ENCODE measurements around the gene CFAP69.

- TF ChIP-seq CTCF (IDR thresholded peaks at IDR 0.05; ENCODE audit: poor library complexity, severe bottlenecking) (no peak), RAD21 (conservative IDR thresholded peaks at IDR 0.05) (no peak), EZH2 (IDR thresholded peaks at IDR 0.05; ENCODE audit: borderline replicate concordance, insufficient read depth, low read length, poor library complexity, severe bottlenecking) (no peak), SMC3 (conservative IDR thresholded peaks at IDR 0.05; ENCODE audit: poor library complexity) (no peak), REST (IDR thresholded peaks at IDR 0.05; ENCODE audit: borderline replicate concordance) (no peak), EP300 (conservative IDR thresholded peaks at IDR 0.05; ENCODE audit: poor library complexity, severe bottlenecking) (no peak), POLR2AphosphoS5 (IDR thresholded peaks at IDR 0.05) (no peak), MXI1 (conservative IDR thresholded peaks at IDR 0.05; ENCODE audit: poor library complexity, severe bottlenecking) (no peak), TAF1 (IDR thresholded peaks at IDR 0.05; ENCODE audit: low read depth) (no peak)
Observed at GRCh38 chr7:90225181-90225580, 19.8 kb upstream of the CFAP69 start.
